HL-60/S4 (cell line): ENCODE measurements around the gene NKAIN2.
"Not testable (repeated sequence)": the region's sequence is repeated elsewhere in the genome, so short reads cannot be mapped to it uniquely, and the experiment has no call there.

Source experiments
- in situ Hi-C: fragments of 300-500 bp; cut with MboI; formaldehyde crosslinking; loops from 2 replicates; pipeline ENCODE4 v1.14.3; 2022; ENCODE audit warnings: low sequenced_read_pairs

NKAIN2 gene

GRCh38 chr6:124410425-124410824, 606.8 kb downstream of the NKAIN2 start:
- in situ Hi-C loops, result not testable (repeated sequence)

GRCh38 chr6:124412657-124413056, 609.0 kb downstream of the NKAIN2 start:
- in situ Hi-C loops, result not testable (repeated sequence)

DNA sequence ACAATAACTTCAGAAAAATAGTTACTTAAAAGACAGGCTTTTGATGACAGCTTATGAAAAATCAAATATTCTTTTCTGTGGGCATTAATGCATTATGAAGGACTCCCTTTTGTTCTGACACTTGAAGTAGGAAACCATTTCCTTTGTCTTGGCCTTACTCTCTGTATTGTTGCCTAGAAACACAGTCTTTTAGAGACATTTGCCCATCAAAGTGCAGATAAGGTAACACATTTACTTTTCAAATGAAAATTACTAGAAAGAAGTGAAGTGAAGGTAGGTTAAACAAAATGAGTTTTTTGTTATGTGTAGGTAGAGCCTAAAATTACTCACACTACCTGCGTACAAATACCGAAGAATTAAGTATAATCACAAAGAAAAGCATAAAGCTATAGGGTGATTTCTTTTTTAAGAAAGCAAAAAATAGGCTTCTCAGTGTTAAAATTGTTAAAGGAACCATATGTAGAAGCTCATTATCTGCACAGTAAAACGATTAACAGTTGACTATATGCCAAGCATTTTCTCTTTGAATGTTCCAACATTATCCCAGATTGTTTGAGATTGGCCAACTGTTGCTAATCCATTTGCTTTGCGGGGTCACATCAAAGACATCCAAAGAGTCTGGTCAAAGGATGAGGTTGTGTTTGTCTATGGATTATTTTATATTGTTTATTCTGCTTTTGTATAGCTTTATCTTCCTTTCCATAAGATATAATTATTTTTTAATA, 616.6 kb downstream of the NKAIN2 start:
- in situ Hi-C loops, result no loop called here

- in situ Hi-C loops, result no loop called here
These were observed 620.0 kb downstream of the NKAIN2 start for GRCh38 chr6:124423621-124424020.

GRCh38 chr6:124430740-124431318, 627.2 kb downstream of the NKAIN2 start:
- in situ Hi-C loops, result no loop called here

- in situ Hi-C loops, result no loop called here
These were observed 629.0 kb downstream of the NKAIN2 start for GRCh38 chr6:124432620-124433019.

GRCh38 chr6:124433387-124434160, 629.9 kb downstream of the NKAIN2 start:
- in situ Hi-C loops, result no loop called here

- in situ Hi-C loops, result no loop called here
These were observed 630.8 kb downstream of the NKAIN2 start for GRCh38 chr6:124434421-124434820.

- in situ Hi-C loops, result no loop called here
These were observed 633.1 kb downstream of the NKAIN2 start for GRCh38 chr6:124436803-124437202.

GRCh38 chr6:124438546-124439065, 634.9 kb downstream of the NKAIN2 start:
- in situ Hi-C loops, result no loop called here

- in situ Hi-C loops, result no loop called here
These were observed 637.8 kb downstream of the NKAIN2 start for GRCh38 chr6:124441450-124441849.

DNA sequence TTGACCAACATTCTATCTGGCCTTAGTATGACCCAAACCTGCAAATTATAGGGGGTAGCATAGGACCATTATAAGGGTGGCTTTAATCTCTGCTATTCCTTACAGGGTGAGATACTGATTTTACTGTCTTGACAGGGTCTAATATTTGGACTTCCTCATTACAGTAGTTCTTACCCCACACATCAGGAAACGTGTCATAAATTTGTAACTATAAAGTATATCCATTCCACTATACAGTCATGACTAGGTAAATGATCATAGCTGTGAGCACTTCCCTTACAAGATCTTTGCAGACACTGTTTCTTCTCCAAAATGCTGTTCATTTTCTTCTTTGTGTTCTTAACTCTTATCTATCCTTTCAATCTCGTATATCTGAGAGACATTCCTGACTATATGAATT, 639.9 kb downstream of the NKAIN2 start:
- in situ Hi-C loops, result no loop called here

- in situ Hi-C loops, result no loop called here
These were observed 641.9 kb downstream of the NKAIN2 start for GRCh38 chr6:124445581-124445980.

- in situ Hi-C loops, result no loop called here
These were observed 643.3 kb downstream of the NKAIN2 start for GRCh38 chr6:124446961-124447360.

- in situ Hi-C loops, result no loop called here
These were observed 655.6 kb downstream of the NKAIN2 start for GRCh38 chr6:124459268-124459667.

DNA sequence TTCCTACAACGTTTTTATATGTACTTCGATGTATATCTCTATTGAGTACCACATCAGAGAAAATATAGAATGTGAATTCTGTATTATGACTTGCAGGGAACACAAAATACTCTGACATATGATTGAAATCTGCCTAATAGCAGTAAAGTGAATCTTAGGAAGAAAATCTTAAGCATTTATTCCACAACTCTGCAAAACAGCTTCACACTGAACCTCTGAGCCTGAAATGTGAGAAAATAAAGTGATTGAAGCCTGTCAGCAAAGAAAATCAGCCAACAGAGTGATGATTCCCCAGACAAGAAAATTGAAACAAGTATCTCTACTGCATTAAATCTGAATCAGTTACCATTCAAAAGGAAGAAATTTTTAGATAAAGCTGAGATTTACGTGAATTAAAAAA, 659.1 kb downstream of the NKAIN2 start:
- in situ Hi-C loops, result no loop called here

DNA sequence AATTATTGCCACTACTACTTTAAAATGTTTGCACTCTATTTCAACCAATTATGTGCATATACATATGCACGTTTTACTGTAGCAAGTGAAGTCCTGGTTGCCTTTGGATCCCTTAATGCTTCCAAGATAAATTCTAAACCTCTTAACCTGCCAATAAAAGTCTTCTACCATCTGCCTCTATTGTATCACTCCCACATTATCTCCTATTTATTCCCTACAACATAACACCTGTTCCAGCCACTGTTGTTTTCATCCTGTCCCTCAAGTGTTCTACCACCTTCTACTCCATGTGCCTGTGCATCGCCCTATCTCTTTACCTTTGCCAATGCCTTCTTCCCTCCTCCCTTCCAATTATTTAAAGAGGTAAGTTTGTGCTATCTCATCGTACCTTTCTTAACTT, 659.6 kb downstream of the NKAIN2 start:
- in situ Hi-C loops, result no loop called here

GRCh38 chr6:124464600-124464999, 660.9 kb downstream of the NKAIN2 start:
- in situ Hi-C loops, result not testable (repeated sequence)

DNA sequence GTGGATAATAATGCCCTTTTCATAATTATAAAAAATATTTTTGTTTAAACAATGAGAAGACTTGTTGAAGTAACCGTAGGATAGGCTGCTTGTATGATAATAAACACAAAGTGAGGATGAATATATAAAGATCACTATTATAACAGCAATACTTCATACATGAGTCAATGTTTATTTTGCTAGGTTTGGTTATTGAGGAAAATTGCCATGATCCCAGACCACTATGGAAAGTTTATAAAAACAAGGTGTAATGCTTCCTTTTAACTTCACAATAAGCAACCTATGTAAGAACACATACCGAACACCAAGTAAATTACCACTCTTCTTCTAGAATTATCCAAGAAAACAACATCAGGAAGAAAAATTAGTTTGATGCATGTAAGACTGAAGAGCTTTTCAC, 663.3 kb downstream of the NKAIN2 start:
- in situ Hi-C loops, result no loop called here

- in situ Hi-C loops, result no loop called here
These were observed 663.7 kb downstream of the NKAIN2 start for GRCh38 chr6:124467366-124467765.

- in situ Hi-C loops, result no loop called here
These were observed 667.1 kb downstream of the NKAIN2 start for GRCh38 chr6:124470803-124471202.

DNA sequence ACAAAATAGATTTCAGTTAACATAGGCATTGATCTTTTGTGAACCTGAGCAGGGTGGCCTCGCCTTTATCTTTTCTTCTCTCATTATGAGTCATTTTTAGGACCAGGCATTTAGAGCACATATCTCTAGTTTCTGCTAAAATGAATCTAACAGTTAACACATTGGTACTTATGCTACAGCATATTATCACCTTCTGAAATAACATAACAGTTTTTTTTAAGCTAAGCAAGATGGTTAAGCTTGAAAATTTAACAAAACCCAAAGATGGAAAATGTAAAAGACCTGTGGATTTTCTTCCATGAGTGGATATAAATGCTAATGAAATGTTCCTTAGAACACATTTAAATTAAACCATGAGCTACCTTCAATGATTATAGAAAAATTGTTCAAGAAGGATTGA, 671.5 kb downstream of the NKAIN2 start:
- in situ Hi-C loops, result no loop called here
